GM12875 (cell line): Measurements from ENCODE around the gene ACR.

Experiments used
- H3K4me3 ChIP-seq: one replicate; pipeline ENCODE4 v1.5.1; 2011; ENCODE audit warnings: low read depth, low read length, control low read depth
- TF ChIP-seq, protein P1 (sequence below): IDR thresholded peaks from 2 replicates; pipeline ENCODE4 v1.5.1; 2011; ENCODE audit warnings: low read depth, mild to moderate bottlenecking, control low read depth, inconsistent platforms, low read length, moderate library complexity, borderline replicate concordance; ENCODE audit not compliant: insufficient read depth

The ACR gene

DNA sequence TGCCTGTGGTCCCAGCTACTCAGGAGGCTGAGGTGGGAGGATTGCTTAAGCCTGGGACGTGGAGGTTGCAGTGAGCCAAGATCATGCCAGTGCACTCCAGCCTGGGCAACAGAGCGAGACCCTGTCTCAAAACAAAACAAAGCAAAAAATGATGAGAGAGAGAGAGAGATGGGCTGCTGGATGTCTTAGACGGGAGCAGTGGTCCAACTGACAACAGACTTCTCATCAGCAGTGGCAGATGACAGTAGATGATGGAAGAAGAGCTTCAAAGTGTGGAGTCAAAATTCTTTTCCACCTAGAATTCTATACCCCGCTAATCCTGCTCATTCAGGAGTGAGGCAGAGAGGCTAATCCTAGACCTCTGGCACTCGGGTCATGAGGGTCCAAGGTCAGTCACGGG, 29.0 kb upstream of the ACR start:
- no peak overlapping the region for H3K4me3 ChIP-seq
- TF ChIP-seq, protein P1, sequence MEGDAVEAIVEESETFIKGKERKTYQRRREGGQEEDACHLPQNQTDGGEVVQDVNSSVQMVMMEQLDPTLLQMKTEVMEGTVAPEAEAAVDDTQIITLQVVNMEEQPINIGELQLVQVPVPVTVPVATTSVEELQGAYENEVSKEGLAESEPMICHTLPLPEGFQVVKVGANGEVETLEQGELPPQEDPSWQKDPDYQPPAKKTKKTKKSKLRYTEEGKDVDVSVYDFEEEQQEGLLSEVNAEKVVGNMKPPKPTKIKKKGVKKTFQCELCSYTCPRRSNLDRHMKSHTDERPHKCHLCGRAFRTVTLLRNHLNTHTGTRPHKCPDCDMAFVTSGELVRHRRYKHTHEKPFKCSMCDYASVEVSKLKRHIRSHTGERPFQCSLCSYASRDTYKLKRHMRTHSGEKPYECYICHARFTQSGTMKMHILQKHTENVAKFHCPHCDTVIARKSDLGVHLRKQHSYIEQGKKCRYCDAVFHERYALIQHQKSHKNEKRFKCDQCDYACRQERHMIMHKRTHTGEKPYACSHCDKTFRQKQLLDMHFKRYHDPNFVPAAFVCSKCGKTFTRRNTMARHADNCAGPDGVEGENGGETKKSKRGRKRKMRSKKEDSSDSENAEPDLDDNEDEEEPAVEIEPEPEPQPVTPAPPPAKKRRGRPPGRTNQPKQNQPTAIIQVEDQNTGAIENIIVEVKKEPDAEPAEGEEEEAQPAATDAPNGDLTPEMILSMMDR = no peak

DNA sequence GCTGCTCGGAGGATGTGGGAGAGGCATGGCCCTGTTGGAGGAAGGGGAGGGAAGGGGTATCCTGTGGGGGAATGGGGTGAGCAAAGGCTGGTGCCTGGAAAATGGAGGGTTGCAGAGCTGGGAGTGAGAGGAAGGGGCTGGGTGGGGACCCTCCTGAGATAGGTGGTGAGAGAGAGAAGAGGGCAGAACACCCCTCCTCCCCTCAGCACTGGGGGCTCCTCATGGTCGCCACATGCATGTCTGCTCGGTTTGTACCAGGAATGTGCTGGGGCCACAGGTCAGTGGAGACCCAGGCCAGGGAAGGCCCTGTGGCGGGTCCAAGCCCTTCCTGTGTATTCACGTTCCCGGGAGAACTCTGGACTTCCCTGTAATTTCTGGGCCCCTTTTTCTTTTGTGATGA, 27.8 kb upstream of the ACR start:
- no peak overlapping the region for H3K4me3 ChIP-seq
- TF ChIP-seq, protein P1 = no peak

DNA sequence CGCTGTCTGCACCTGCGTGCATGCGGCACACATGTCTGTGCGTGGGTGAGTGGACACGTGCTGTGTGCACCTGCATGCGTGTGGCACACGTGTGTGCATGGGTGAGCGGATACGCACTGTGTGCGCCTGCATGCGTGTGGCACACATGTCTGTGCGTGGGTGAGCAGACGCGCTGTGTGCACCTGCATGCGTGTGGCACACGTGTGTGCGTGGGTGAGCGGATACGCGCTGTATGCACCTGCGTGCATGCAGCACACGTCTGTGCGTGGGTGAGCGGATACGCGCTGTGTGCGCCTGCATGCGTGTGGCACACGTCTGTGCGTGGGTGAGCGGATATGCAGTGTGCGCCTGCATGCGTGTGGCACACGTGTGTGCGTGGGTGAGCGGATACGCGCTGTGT, 27.1 kb upstream of the ACR start:
- TF ChIP-seq, protein P1 = no peak
- H3K4me3 ChIP-seq = no peak overlapping the region

DNA sequence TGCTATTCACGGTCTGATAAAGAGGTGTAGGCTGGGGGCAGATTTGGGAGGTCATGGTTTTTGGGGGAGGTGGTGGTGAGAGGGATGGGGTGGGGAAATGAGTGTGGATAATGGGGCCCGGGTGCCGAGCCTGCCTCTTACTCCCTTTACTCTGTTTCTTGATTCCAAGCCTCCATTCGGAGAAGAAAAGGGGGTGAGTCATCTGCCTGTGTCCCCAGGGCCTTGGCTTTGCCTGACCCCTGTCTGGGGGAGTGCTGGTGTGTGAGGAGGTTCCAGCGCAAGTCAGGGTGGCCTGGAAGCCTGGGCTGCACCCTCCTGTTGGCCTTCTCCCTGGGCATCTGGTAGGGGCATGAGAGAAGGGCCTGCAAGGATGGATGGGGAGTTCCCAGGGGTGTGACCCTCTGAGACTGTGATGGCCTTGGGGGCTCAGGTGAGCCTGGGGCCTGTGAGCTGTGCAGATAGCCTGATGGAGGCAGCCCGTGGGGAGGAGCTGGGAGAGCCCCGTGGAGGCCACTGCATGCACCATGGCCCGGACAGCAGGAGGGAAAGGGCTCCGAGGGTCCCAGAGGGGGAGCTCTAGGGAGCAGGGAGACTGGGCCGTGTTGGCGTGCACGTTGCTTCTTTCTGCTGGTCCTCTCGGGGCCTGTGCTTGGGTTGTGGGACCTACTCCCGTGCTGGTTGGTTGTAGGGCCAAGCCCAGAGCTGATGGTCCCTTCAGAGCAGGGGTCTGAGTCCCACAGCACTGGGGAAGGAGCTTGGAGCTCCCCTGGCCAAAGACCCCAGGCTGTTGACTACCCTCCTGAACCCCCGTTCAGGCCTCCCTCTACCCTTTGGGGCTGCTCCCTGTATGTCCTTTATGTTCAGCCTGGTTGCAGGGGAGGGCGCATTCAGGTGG, 26.3 kb upstream of the ACR start:
- TF ChIP-seq, protein P1 = no peak
- no peak overlapping the region for H3K4me3 ChIP-seq

DNA sequence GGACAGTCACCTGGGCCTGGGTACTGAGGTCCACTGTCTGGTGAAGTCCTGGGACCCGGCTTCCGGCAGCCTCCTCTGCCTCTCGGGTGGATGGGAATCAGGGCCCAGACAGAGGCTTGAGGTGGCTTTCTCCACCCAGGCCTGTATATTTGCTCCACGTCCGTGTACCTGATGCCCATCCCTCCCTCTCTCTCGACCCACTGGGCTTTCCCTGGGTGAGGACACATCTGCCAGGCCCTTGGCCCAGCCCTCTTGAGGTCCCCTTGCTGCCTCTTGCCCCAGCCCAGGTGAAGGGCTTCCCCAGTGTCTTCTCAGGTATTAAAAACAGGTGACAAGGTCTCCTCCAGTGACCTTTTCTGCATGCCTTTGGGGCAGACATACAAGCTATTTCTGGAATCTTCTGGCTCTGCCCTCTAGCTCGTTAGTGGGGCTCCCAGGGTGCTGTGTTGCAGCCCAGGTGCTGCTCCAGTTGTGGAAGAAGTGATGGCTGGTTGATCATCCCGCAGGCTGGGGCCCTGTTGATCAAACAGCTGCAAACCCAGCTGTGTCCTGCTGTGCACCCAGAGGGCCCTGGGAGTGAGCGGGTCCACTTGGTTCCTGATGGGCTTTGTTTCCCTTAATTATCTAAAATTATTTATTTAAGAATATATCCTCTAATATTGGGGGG, 25.5 kb upstream of the ACR start:
- H3K4me3 ChIP-seq = no peak overlapping the region
- TF ChIP-seq, protein P1 = no peak

DNA sequence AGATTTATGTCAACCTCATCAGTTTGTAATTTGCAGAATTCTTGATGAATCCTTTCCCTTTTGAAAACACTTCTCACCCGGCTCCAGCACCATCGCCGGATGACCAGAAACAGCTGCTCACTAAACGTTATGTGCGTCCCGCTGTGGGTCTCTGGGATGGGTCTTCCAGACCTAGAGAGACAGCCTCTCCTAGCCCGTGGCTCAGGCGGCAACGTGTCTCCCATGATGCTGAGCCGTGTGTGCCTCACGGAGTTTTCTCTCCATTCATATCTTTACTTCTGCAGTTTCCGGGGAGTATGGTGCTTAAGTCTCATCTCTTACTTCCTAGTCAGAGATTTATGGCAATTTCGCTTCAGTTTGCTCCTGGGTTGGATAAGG, 25.0 kb upstream of the ACR start:
- no peak overlapping the region for H3K4me3 ChIP-seq

More for the DNA sequence above, 25.0 kb upstream of the ACR start:
- TF ChIP-seq, protein P1 = no peak
